Measurements from ENCODE around the gene ACP4.
A peak's percentile ranks its signal among the peaks of the same experiment; 100 is the strongest.
"Not testable (repeated sequence)": the region's sequence is repeated elsewhere in the genome, so short reads cannot be mapped to it uniquely, and the experiment has no call there.

ACP4 gene, protein sequence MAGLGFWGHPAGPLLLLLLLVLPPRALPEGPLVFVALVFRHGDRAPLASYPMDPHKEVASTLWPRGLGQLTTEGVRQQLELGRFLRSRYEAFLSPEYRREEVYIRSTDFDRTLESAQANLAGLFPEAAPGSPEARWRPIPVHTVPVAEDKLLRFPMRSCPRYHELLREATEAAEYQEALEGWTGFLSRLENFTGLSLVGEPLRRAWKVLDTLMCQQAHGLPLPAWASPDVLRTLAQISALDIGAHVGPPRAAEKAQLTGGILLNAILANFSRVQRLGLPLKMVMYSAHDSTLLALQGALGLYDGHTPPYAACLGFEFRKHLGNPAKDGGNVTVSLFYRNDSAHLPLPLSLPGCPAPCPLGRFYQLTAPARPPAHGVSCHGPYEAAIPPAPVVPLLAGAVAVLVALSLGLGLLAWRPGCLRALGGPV

GRCh38 chr19:50790396-50790795, at the start of gene ACP4:
TSS of gene ACP4 (plus strand) at chr19:50790415. CDS start at chr19:50790415, 0 bp downstream.
- DNase-seq = no peak

DNA sequence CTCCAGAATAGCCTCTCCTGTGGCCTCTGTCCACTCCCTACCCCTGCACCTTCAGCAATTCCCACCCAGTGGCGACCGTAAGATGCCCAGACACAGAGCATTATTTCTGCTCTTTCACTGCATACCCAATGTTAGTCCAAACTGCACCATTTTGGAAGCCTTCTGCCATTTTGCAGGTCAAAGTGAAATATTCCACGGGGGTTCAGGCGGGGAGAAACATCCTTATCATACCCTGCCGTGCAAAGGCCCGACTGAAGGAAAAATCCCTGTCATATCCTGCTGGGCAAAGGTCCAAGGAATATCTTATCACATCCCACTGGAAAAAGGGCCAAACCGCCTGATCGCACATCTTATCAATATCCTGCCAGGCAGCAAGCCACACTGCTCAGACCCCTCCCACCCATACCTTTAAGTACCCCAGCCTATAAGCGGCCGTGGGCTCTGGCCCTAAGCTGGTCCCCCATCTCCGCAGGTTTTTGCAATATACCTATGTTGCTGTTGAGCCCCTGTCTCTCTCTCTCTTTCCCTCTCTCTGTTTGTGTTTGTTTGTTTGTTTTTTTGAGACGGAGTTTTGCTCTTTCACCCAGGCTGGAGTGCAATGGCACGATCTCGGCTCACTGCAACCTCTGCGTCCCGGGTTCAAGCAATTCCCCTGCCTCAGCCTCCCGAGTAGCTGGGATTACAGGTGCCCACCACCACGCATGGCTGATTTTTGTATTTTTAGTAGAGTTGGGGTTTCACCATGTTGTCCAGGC, 48.9 kb upstream of the ACP4 start:
- DNase-seq = no peak

GRCh38 chr19:50743537-50743936, 46.7 kb upstream of the ACP4 start:
- no peak for DNase-seq

DNA sequence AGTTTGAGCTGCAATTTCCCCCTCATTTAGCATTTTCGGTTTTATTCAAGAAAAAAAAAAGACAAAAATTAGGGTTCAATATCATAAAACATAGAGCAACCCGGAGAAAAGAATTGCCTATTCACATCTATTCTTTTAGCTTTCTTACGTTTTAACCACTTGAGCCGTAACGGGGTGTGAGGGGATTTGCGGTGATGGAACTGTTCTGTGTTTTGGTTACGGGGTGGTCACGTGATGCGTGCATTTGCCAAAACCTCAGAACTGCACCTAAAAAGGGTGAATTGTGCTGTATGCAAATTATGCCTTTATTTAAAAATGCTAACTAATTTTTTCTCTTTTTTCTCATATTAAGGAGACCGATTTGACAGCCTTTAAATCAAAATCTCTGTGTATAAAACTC, 45.0 kb upstream of the ACP4 start:
- DNase-seq = no peak

DNA sequence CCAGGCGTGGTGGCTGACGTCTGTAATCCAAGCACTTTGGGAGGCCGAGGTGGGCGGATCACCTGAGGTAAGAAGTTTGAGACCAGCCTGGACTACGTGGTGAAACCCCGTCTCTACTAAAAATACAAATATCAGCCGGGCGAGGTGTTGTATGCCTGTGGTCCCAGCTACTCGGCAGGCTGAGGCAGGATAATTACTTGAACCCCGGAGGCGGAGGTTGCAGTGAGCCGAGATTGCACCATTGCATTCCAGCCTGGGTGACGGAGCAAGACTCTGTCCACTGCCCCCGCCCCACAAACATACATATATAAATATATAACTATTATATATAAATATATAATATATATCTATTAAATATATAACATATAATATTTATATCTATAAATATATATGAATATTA, 43.1 kb upstream of the ACP4 start:
- not testable (repeated sequence) for DNase-seq

GRCh38 chr19:50749490-50749889, 40.7 kb upstream of the ACP4 start:
- no peak for DNase-seq

- peak in 1 of 3 experiments; percentile 52 for DNase-seq
Observed at GRCh38 chr19:50750010-50750409, 40.2 kb upstream of the ACP4 start.

DNA sequence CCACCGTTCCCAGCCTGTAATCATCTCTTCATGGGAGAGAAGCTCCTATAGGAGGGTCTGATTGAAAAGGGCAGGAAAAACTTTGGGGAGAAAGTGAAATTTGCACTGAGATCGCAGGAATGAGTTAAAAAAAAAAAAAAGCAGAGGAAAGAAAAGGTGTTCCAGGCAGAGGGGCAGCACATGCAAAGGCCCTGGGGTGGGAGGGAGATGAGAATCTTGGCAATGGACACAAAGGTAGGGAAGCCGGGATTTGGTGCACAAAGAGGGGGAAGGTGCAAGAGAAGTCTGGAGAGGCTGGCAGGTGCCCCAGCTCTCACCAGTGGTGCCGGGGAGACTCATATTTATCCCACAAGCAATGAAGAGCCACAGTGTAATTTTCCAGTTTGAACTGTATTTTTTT, 36.3 kb upstream of the ACP4 start:
- no peak for DNase-seq

DNA sequence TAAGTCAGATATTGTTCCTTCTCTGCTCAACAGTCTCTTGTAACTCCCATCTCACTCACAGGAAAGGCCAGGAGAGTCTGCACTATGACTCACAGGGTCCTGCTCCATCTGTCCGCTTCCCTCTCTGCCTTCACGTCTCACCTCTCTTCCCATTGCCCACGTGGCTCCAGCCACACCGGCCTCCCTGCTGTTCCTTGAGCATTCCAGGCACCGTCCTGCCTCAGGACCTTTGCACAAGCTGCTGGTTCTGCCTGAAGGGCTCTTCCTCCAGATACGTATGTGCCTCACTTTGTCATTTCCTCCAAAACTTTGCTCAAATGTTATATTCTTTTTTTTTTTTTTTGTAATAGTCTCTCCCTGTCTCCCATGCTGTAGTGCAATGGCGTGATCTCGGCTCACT, 34.0 kb upstream of the ACP4 start:
- not testable (repeated sequence) for DNase-seq

DNA sequence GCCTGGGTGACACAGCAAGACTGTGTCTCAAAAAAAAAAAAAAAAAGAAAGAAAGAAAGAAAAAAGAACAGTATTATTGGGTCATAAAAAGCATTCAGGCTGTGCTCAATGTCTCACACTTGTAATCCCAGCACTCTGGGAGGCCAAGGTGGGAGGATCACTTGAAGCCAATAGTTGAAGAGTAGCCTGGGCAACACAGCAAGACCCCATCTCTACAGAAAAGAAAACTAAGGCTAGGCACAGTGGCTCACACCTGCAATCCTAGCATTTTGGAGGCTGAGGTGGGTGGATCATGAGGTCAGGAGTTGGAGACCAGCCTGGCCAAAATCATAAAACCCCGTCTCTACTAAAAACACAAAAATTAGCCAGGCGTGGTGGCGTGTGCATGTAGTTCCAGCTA, 32.6 kb upstream of the ACP4 start:
- not testable (repeated sequence) for DNase-seq

- not testable (repeated sequence) for DNase-seq
Observed at GRCh38 chr19:50759076-50759475, 31.1 kb upstream of the ACP4 start.

DNA sequence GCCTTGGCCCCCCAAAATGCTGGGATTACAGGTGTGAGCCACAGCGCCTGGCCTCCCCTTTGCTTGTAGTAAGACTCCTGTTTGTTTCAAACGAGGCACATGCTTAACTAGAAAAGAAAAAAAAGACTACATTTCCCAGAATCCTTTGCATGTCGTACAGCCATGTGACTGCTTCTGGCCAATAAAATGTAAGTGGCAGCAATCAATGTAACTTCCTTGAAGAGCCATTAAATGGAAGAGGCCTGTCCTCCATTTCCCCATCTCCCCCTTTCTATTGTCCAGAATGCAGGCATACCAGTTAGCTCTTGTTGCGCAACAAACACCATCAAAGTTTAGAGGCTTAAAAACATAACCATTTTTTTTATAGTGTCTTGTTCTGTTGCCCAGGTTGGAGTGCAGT, 30.3 kb upstream of the ACP4 start:
- DNase-seq = peak in 2 of 3 experiments; percentile 12 to 22

- not testable (repeated sequence) for DNase-seq
Observed at GRCh38 chr19:50761501-50761900, 28.7 kb upstream of the ACP4 start.

DNA sequence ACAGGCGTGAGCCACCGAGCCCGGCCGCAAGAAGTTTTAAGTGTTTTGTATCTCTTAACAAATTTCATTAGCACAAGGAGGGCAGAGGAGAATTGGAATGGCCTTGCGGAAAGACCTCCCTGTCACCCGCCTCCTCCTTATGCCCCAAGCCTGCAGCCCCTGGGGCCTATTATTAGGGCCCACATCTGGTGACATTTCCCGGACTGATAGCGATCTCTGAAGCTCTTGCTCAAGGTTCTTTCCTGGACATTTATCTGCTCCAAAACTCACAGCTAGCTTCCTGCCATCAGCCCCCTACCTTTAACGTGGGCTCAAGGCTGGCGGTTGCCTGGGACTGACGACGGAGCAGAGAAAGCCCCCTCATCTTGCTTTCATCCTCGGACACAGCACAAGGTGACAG, 26.7 kb upstream of the ACP4 start:
- DNase-seq = not testable (repeated sequence)

DNA sequence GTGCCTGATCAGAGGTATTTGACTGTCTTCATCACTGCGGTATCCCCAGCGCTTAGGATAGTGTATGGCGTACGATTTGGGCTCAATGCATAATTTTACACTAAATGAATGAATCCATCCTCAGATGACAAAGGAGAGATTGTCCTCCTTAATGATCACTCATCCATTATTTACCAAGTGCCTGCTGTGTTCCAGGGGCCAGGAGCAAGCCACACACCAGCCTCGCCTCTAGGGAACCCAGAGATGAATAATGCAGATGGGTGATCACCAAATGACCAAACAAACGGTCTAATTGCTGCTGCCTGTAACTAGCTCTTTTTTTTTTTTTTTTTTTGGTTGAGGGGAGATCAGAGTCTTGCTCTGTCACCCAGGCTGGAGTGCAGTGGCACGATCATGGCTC, 25.8 kb upstream of the ACP4 start:
- DNase-seq = peak in 1 of 3 experiments; percentile 41

- not testable (repeated sequence) for DNase-seq
Observed at GRCh38 chr19:50766746-50767145, 23.5 kb upstream of the ACP4 start.

DNA sequence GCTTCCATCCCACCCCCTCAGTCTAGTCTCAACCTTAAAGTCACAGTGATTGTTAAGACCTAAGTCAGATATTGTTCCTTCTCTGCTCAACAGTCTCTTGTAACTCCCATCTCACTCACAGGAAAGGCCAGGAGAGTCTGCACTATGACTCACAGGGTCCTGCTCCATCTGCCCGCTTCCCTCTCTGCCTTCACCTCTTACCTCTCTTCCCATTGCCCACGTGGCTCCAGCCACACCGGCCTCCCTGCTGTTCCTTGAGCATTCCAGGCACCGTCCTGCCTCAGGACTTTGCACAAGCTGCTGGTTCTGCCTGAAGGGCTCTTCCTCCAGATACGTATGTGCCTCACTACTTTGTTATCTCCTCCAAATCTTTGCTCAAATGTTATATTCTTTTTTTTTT, 23.0 kb upstream of the ACP4 start:
- DNase-seq = not testable (repeated sequence)

GRCh38 chr19:50768277-50768676, 21.9 kb upstream of the ACP4 start:
- DNase-seq = no peak

DNA sequence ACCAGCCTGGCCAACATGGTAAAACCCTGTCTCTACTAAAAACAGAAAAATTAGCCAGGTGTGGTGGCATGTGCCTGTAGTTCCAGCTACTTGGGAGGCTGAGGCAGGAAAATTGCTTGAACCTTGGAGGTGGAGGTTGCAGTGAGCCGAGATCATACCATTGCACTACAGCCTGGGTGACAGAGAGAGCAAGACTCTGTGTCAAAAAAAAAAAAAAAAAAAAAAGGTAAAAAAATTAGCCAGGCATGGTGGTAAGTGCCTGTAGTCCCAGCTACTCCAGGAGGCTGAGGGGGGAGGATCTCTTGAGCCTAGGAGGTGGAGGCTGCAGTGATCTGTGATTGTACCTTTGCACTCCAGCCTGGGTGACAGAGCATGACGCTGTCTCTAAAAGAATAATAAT, 20.1 kb upstream of the ACP4 start, which contains the start of gene GPR32:
GPR32 (plus strand) TSS at position 301 of the 400 bp plus-strand sequence. CDS start 137 bp downstream, outside the sequence.
- not testable (repeated sequence) for DNase-seq

- no peak for DNase-seq
Observed at GRCh38 chr19:50770888-50771287, 19.3 kb upstream of the ACP4 start.

DNA sequence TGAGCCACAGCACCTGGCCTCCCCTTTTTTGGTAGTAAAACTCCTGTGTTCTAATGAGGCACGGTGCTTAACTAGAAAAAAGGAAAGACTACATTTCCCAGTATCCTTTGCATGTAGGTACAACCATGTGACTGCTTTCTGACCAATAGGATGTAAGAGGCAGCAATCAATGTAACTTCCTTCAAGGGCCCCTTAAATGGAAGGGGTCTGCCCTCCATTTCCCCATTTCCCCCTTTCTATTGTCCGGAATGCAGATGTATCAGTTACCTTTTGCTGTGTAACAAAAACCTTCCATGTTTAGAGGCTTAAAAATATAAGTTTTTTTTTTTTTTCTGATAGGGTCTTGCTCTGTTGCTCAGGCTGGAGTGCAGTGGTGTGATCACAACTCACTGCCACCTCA, 17.7 kb upstream of the ACP4 start:
- peak in 1 of 3 experiments; percentile 8 for DNase-seq

DNA sequence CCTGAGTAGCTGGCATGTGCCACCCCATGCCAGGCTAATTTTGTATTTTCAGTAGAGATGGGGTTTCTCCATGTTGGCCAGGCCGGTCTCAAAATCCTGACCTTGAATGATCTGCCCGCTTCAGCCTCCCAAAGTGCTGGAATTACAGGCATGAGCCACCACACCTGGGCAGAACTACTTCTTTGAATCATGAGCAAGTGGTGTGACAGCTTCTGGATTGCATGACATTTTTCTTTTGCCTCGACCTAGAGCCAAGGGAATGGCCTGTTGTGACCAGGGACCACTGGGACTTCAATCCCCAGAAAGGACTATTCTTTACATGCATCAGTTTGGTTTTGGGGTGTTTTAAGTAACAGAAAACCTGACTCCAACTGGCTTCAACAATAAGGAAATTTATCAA, 17.3 kb upstream of the ACP4 start:
- not testable (repeated sequence) for DNase-seq

DNA sequence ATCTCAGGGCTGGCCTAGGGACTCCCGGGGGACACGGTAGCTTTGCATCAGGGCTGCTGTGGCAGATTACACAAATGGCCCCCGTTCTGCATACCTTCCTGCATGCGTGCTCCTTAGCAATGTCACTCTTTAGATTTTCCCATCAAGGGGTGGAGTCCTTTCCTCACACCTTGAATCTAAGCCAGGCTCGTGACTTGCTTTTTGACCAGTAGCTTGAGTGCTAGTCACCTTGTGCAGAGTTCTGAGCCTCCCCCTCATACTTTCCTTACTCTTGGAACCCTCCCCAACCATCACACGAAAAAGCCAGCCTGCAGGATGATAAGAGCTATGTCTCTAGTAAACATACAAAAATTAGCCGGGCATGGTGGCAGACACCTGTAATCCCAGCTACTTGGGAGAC, 16.8 kb upstream of the ACP4 start:
- not testable (repeated sequence) for DNase-seq

DNA sequence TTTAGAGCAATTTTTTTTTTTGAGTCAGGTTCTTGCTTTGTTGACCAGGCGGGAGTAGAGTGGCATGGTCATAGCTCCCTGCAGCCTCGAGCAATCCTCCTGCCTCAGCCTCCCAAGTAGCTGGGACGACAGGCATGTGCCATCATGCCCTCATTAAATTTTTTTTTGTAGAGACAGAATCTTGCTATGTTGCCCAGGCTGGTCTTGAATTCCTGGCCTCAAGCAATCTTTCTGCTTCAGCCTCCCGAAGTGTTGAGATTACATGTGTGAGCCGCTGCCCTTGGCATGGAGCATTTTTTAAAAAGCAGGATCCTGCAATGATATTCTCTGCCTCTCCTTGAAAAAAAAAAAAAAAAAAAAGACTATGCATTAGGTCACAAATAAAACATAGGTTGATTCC, 14.1 kb upstream of the ACP4 start:
- DNase-seq = no peak
